Measurements from ENCODE around the gene PTPRM.

The PTPRM gene

GRCh38 chr18:8450898-8451665 is 884.0 kb downstream of the PTPRM start:
- H3K4me3 ChIP-seq (ENCODE audit: low read depth in 1 of 2, low read length in 1 of 2) = no peak overlapping the region
- no peaks in the 10 kb centered on the region for H3K4me1 ChIP-seq (ENCODE audit: control insufficient read depth in 1 of 2, insufficient read depth in 1 of 2, low read depth in 1 of 2, low read length in 1 of 2)
- no peak overlapping the region for H3K27ac ChIP-seq
- no peak for TF ChIP-seq CTCF (IDR thresholded peaks at IDR 0.05)
- no peaks in the 10 kb centered on the region for H3K36me3 ChIP-seq
- H3K27me3 ChIP-seq = no peaks in the 10 kb centered on the region
- H3K9me3 ChIP-seq = no peaks in the 10 kb centered on the region

GRCh38 chr18:8453528-8453927 is 886.4 kb downstream of the PTPRM start:
- no peak for TF ChIP-seq CTCF (IDR thresholded peaks at IDR 0.05)
- Histone ChIP-seq H3K27ac (no peak overlapping the region), H3K4me3 (ENCODE audit: low read depth in 1 of 2, low read length in 1 of 2) (no peak overlapping the region), H3K36me3 (no peaks in the 10 kb centered on the region), H3K9me3 (no peaks in the 10 kb centered on the region), H3K27me3 (no peaks in the 10 kb centered on the region), H3K4me1 (ENCODE audit: control insufficient read depth in 1 of 2, insufficient read depth in 1 of 2, low read depth in 1 of 2, low read length in 1 of 2) (no peaks in the 10 kb centered on the region)

- H3K4me1 ChIP-seq (ENCODE audit: control insufficient read depth in 1 of 2, insufficient read depth in 1 of 2, low read depth in 1 of 2, low read length in 1 of 2) = no peaks in the 10 kb centered on the region
- no peak overlapping the region for H3K4me3 ChIP-seq (ENCODE audit: low read depth in 1 of 2, low read length in 1 of 2)
- no peaks in the 10 kb centered on the region for H3K9me3 ChIP-seq
- no peaks in the 10 kb centered on the region for H3K27me3 ChIP-seq
- no peak for TF ChIP-seq CTCF (IDR thresholded peaks at IDR 0.05)
- no peaks in the 10 kb centered on the region for H3K36me3 ChIP-seq
- H3K27ac ChIP-seq = no peak overlapping the region
Measured at GRCh38 chr18:8454136-8454535, 887.0 kb downstream of the PTPRM start.

- no peak overlapping the region for H3K4me3 ChIP-seq (ENCODE audit: low read depth in 1 of 2, low read length in 1 of 2)
- H3K27me3 ChIP-seq = no peaks in the 10 kb centered on the region
- H3K36me3 ChIP-seq = no peaks in the 10 kb centered on the region
- no peaks in the 10 kb centered on the region for H3K4me1 ChIP-seq (ENCODE audit: control insufficient read depth in 1 of 2, insufficient read depth in 1 of 2, low read depth in 1 of 2, low read length in 1 of 2)
- H3K9me3 ChIP-seq = no peaks in the 10 kb centered on the region
- no peak overlapping the region for H3K27ac ChIP-seq
- TF ChIP-seq CTCF (IDR thresholded peaks at IDR 0.05) = no peak
Measured at GRCh38 chr18:8455661-8456614, 888.8 kb downstream of the PTPRM start.

Data from neutrophil (primary cell).